Ascending aorta (tissue), 2 donors: ENCODE measurements around the gene CSNK1G2. TPM values are rescaled to one million over a fixed set of nuclear protein-coding genes. Genes with fewer than 3 reads are reported as not detected.

ENCODE experiments used
- DNase-seq, 2 donors: peaks; one replicate each; pipeline ENCODE4 v3.0.0-alpha.2; 2019; ENCODE audit warnings: low spot score in 2 of 2
- H3K27ac ChIP-seq, 2 donors: fragments of 200-600 bp; sonication (generic); one replicate each; pipeline ENCODE4 v1.5.1; 2016 to 2017; ENCODE audit warnings: mild to moderate bottlenecking in 1 of 2
- H3K27me3 ChIP-seq: fragments of 200-600 bp; sonication (generic); one replicate; pipeline ENCODE4 v1.5.1; 2017
- H3K36me3 ChIP-seq, 2 donors: fragments of 200-600 bp; sonication (generic); one replicate each; pipeline ENCODE4 v1.5.1; 2016
- H3K4me1 ChIP-seq, 2 donors: fragments of 200-600 bp; sonication (generic); one replicate each; pipeline ENCODE4 v1.5.1; 2016 to 2017; ENCODE audit warnings: mild to moderate bottlenecking in 1 of 2
- H3K4me3 ChIP-seq, 2 donors: fragments of 200-600 bp; sonication (generic); one replicate each; pipeline ENCODE4 v1.5.1; 2016 to 2017; ENCODE audit warnings: mild to moderate bottlenecking in 1 of 2
- H3K9me3 ChIP-seq, 2 donors: fragments of 200-600 bp; sonication (generic); one replicate each; pipeline ENCODE4 v1.5.1; 2016
- intact Hi-C: fragments of 100-400 bp; cut with DNase I; formaldehyde crosslinking; loops from one replicate; pipeline ENCODE4 v1.15.1; 2023
- total RNA-seq: library from RNA; depleted of rRNA; stranded (reverse); fragments of >200 nt; gene quantifications from one replicate; pipeline ENCODE4 v1.1.0, GENCODE V29; 2016
- TF ChIP-seq, protein P1 (sequence below), 3 experiments: fragments of 200-600 bp in 2 of 3; fragments of 450-650 bp in 1 of 3; sonication (generic) in 2 of 3; IDR thresholded peaks; one replicate each; pipeline ENCODE4 v1.5.1; 2016 to 2019; ENCODE audit warnings: antibody characterized with exemption in 3 of 3, mild to moderate bottlenecking in 1 of 3, moderate library complexity in 1 of 3

Gene CSNK1G2
- total RNA-seq, 1 donor from 2014 or later = 79.6 TPM

DNA sequence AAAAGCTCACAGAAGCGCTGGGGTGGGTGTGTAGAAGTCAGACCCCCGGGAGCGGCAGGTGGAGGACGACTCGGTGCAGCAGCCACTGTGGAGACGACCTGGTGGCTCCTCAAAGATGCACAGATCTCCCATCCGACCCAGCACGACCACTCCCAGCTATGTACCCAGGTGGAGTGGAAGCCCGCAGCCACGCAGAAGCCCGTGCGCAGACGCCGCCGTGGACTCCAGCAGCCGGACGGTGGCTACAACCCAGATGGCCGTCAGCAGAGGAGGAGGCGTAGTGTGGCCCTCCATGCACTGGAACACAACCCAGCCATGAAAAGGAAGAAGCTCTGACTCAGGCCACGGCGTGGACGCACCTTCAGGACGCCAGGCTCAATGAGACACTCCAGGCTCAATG lies 21.7 kb downstream of the CSNK1G2 start:
- DNase-seq = no peak
- intact Hi-C loops = no loop called here
- no peak overlapping the region for H3K4me3 ChIP-seq
- H3K36me3 ChIP-seq = no peaks in the 10 kb centered on the region
- H3K27me3 ChIP-seq = no peaks in the 10 kb centered on the region
- TF ChIP-seq, protein P1, sequence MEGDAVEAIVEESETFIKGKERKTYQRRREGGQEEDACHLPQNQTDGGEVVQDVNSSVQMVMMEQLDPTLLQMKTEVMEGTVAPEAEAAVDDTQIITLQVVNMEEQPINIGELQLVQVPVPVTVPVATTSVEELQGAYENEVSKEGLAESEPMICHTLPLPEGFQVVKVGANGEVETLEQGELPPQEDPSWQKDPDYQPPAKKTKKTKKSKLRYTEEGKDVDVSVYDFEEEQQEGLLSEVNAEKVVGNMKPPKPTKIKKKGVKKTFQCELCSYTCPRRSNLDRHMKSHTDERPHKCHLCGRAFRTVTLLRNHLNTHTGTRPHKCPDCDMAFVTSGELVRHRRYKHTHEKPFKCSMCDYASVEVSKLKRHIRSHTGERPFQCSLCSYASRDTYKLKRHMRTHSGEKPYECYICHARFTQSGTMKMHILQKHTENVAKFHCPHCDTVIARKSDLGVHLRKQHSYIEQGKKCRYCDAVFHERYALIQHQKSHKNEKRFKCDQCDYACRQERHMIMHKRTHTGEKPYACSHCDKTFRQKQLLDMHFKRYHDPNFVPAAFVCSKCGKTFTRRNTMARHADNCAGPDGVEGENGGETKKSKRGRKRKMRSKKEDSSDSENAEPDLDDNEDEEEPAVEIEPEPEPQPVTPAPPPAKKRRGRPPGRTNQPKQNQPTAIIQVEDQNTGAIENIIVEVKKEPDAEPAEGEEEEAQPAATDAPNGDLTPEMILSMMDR (IDR thresholded peaks at IDR 0.05) = no peak
- H3K27ac ChIP-seq = no peak overlapping the region
- H3K9me3 ChIP-seq = no peaks in the 10 kb centered on the region
- no peaks in the 10 kb centered on the region for H3K4me1 ChIP-seq

DNA sequence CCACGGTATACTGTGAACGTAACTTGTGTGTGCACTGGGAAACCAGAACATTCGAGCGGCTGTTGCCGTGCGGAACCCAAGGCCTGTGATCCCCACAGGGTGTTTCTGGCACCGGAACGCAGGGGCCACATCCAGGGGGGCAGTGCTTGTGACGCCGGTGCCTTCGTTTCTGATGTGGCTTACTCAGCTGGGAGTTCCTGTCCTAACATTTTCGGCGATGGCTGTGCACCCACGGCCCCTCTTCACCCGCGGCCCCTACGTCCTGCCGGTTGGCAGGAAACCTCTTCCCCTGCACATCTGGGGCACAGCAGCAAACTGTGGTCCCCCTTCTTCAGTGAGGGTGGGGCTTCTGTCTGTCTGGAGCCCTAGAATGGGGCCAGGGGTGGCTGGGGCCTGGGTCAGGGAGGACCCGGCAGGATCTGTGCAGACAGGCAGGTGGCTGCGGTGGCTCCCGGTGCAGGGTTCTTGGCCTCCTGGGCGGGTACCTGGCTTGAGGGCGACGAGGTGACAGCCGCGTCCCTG lies 26.2 kb downstream of the CSNK1G2 start:
- intact Hi-C loops = no loop called here
- DNase-seq = no peak
- Histone ChIP-seq H3K4me1 (no peaks in the 10 kb centered on the region), H3K27ac (no peak overlapping the region), H3K9me3 (no peaks in the 10 kb centered on the region), H3K27me3 (no peaks in the 10 kb centered on the region), H3K36me3 (peaks cover 12 to 21% of the 10 kb centered on the region in 2 donors), H3K4me3 (no peak overlapping the region)
- TF ChIP-seq, protein P1 (IDR thresholded peaks at IDR 0.05) = no peak

DNA sequence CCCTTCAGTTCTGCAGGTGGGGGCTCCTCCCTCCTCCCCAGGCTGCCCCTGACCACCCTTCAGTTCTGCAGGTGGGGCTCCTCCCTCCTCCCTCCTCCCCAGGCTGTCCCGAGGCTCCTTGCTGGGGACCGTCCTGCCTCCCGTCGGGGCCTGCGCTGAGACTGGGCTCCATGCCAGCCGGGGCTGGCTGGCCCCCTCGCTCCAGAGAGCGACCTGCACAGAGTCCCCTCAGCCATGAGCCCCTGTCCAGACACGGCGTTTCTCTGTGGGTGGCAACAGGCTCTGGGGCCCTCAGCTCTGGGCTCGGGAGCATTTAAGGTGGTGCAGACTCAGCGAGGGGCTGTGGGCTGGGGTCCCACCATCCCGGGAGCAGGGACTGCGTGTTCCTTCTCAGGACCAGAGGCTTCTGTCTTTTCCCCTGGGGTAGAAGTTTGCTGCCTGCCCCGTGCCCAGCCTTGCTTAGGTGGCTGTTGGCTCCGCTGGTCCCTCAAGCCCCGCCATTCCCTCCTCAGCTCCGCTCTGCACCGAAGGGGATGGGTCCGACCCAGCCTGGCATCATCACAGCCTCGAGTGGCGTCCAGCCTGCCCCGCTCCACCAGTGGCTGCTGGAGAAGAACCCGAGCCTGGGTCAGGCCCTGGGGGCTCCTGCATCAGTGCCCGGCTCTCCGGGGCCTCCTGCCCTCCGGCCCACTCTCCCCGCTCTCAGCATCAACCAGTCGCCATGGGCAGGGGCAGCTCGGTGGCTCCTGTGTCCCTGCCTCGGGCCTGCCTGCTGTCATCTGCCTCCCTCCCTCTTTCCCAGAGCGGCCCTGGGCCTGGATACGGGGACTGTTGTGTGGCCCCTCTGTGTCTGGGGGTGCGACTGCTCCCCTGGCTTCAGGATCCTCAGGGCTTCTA lies 27.6 kb downstream of the CSNK1G2 start:
- Histone ChIP-seq H3K27me3 (no peaks in the 10 kb centered on the region), H3K4me3 (no peak overlapping the region), H3K9me3 (no peaks in the 10 kb centered on the region), H3K27ac (no peak overlapping the region), H3K36me3 (peaks cover 12 to 21% of the 10 kb centered on the region in 2 donors), H3K4me1 (no peaks in the 10 kb centered on the region)
- intact Hi-C loops = no loop called here
- DNase-seq = no peak
- TF ChIP-seq, protein P1 (IDR thresholded peaks at IDR 0.05) = no peak

DNA sequence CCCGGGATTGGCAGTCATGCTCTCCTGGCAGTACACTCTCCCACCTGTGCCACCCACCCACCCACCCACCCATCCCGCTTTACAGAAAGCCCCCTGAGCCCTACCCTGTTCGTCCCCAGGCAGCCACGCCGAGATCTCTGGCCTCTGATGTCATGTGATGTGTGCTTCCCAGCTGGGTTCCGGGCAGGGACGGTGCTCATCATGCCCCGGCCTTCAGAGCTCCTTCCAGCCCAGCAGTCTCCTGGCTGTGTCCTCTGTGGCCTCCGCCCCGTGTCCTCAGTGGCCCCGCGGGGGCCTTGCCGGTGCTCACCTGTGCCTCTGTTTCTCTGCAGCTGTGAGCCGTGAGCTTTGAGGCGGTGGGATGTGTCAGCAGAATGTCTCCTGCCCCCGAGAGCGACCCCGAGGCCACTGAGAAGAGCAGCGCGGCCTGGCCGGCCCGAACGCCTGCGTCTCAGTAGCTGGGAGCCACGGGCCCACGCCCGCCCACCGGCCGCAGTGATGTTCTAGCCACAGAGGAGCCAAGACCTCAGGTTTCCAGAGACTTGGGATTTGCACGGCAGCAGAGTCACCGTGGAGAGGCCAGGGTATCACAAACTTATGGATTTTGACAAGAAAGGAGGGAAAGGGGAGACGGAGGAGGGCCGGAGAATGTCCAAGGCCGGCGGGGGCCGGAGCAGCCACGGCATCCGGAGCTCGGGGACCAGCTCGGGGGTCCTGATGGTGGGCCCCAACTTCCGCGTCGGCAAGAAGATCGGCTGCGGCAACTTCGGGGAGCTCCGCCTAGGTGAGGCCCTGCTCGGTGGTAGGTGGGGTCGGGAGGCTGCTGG lies 28.4 kb downstream of the CSNK1G2 start:
- peaks cover 14 to 21% of the 10 kb centered on the region in 2 donors for H3K36me3 ChIP-seq
- no peak overlapping the region for H3K4me3 ChIP-seq
- H3K4me1 ChIP-seq = no peaks in the 10 kb centered on the region
- no peak for DNase-seq
- intact Hi-C loops = no loop called here
- no peak overlapping the region for H3K27ac ChIP-seq
- no peaks in the 10 kb centered on the region for H3K9me3 ChIP-seq
- H3K27me3 ChIP-seq = no peaks in the 10 kb centered on the region
- TF ChIP-seq, protein P1 (IDR thresholded peaks at IDR 0.05) = no peak

DNA sequence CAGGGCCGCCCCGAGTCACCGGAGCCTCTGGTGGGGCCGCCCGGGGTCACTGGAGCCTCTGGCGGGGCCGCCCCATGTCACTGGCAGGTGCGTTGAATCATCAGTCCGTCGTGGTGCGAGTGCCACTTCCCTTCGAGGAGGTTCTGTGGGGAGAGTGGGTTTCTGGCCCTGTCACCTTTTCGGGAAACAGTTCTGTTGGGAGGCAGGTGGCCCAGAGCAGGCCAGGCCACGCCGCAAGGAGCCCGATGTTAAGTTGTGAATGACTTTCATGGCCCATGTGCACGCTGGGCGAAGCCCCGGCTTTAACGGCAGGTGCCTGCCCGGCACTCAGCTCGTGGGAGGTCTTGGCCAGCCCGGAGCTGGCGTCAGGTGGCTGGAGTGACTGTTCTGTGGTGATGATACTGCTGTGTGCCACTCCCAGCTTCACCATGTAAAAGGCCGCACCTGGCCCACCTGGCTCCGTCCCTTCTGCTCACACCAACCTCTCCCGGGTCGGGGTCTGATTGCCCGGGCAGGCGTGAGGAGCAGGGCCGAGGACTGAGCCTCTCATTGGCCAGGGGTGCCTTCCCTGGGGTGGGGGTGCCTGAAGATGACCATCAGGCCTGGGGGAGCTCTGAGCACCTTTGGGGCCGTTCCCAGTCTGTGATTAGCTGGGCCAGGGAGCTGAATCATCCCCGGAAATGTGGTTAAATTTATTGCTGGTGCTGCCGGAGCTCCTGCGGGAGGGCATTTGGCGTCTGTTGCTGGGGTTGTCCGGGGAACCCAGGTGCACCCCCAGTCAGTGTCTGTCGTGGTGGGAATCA lies 29.2 kb downstream of the CSNK1G2 start:
- Histone ChIP-seq H3K36me3 (peaks cover 22 to 27% of the 10 kb centered on the region in 2 donors), H3K9me3 (no peaks in the 10 kb centered on the region), H3K27me3 (no peaks in the 10 kb centered on the region), H3K4me3 (no peak overlapping the region), H3K27ac (no peak overlapping the region), H3K4me1 (no peaks in the 10 kb centered on the region)
- intact Hi-C loops = no loop called here
- DNase-seq = no peak
- TF ChIP-seq, protein P1 (IDR thresholded peaks at IDR 0.05) = no peak
